GM18519 (cell line): ENCODE results near the gene MAPK10.
"Not testable (repeated sequence)": the region's sequence is repeated elsewhere in the genome, so short reads cannot be mapped to it uniquely, and the experiment has no call there.

Experiments
- ATAC-seq: cut with Tn5 transposase; IDR thresholded peaks from one replicate; pipeline ENCODE4 v1.9.1; 2021; ENCODE audit warnings: mild to moderate bottlenecking, moderate library complexity; ENCODE audit not compliant: unreplicated experiment, low FRiP score

The MAPK10 gene

DNA sequence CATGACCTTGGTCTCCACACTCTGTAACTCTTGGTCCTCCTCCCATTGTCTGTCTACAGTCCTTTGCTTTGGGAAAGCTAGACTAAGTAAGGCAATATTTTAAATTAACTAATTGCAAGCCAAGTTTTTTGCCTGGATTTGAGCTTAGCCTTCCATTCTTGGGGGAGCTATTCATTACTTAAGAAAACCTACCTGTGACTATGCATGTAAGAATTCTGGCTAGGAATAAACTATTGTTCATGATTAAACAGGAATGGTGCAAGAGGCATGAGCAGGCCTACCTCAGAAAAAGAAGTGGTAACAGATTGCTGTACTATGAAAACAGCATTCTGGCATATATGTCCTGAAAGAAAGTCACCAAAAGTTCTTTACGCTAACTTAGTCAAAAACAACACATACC, 309.4 kb downstream of the MAPK10 start:
- no peak for ATAC-seq

DNA sequence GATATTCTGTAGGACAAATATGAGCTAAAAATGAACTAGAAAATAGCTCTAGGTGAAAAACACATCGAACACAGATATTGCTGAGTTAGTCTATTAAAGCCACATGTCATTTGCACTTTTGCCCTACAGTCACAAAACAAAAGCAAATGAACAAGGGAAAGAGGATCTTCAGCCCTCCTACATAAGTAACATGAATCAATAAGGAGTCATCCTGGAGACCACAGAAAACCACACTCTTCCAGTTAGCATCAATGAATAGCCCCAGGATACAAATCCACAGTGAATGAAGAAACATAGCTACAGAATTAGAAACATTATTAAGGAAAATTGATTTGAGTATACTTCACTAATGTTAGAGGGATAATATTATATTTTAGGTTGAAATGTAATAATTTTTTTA, 311.4 kb downstream of the MAPK10 start:
- no peak for ATAC-seq

DNA sequence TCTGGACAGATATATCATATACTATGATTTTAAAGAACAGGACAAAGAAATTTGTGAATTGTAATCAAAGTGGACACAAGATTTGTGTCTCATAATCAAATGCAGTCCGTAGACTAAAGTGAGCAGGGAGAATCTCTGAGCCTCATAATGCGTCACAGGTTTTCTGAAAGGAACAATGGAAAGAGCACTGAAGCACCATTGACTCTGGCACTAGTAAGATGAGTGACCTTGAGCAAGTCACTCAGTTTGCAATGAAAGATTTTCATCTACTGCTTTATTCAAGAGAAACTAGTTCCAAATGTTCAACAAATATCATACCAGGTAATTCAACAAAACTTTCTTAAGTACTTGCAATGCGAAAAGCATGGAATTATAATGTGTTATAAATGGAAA, 315.3 kb downstream of the MAPK10 start:
- ATAC-seq = no peak

DNA sequence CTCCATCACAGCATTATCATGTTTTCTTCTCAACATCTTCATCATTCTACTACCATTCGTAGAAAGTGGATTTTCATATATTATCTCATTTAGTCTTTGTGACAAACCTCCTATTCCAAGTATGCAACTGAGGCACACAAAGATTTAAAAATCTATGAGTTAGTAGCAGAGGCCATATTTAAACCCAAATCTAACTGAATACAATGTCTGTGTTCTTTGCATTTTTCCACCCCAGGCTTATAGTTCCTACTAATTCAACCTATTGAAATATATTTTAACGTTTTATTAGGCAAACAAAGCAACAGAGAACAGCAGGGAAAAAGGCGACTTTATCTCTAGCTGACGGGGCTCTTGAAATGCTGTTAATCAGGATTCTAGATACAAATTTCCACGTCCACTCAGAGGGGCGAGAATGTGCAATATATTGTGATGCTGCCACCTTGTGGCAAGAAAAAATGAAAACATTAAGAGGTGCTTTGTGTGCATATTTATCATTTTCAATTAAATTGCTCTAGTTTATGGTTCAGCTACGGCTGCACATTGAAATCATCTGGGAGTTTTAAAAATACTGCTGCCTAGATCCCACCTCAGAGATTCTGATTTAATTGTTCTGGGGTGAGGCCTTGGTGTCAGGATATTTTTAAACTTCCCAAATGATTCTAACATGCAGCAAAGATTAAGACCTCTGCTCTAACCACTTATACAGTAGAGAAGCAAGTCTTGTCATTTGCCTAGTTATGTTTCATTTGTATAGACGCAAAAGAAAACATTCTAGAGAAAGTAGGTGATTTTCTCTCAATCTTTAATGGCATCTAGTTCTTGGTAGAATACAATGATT, 315.9 kb downstream of the MAPK10 start:
- ATAC-seq = no peak

DNA sequence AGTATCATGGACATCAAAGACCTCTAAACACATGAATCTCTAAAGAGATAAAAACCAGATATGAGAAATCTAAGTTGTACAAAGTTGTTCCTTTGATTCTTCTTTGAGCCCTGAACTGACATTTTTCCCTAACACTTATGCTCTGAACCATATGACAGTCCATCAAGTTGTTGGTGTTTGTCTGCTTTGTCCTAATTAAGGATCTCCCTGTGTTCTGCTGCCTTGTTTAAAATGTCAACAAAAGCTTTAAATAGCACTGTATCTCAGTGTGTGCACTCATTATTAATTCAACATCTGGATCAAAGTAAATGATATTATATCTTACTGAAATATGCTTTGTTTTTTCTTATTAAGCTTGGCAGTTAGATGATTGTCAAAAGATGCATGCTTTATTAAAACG, 321.8 kb downstream of the MAPK10 start:
- ATAC-seq = no peak

DNA sequence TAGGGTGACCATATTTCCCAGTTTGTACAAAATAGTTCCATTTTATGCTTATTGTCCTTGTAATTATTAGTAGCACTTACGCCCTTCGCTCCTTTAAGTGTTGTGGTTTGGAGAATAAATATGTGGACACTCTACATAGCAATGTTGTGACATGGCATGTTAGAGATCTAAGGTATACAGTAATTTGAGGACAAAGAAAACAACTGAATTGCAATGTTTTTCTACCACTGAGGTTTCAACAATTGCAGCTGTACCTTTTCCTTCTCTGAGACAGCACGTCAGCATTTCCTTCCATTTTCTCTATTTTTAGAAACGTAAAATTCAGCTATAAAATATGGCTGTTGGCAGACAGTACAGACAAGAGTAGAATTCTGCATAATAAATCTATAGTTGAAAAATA, 323.1 kb downstream of the MAPK10 start:
- ATAC-seq = no peak

DNA sequence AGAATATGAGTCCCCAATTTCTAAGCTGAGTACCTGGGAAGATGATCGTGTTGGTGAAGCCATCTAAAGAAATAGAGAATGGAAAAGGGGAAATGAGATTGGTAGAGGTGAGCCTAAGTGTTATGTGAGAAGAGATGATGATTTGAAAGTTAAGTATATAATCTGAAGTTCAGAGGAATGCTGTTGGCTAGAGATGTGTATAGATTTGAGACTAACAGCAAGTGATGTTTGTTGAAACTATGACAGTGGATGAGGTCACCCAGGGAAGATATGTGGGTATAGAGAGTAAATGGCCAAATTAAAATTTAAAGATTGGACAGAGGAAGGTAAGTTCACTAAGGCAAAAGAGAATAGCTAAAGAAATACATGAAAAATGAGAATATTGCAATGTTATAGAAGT, 324.2 kb downstream of the MAPK10 start:
- no peak for ATAC-seq

DNA sequence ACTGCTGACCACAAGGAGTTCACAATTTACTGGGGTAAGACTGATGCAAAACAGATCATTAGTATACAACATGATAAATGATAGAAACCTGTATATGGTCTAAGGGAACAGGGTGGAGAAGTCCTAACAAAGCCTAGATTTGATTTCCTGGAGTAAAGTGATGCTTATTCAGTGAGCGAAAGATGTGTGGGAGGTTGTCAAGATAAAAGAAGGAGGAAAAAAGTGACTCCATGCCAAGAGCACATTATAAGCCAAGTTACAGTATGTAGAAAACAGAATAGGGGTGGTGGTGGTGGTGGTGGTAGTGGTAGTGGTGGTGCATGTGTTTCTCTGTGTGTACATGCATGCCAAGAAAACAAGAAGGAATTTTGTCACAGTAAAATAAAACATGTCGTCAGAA, 325.2 kb downstream of the MAPK10 start:
- no peak for ATAC-seq

DNA sequence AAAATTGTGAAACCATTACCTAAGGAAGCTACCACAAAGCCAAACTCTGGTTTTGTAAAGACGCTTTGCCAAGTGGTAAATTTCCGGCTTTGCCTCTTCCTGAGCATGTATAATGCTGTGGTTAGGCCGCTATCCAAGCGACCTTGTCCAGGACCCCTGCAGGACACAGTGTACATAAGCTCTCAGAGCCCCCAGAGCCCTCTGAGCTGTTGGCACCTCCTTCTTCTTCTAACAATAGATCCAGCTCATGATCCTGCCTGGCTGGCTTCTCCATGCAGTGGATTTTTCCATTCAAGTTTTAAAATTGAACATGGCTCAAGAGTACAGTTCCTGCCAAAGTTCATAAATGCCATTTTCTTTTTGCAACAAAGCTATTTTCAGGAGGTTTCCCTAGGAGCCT, 326.7 kb downstream of the MAPK10 start:
- no peak for ATAC-seq

DNA sequence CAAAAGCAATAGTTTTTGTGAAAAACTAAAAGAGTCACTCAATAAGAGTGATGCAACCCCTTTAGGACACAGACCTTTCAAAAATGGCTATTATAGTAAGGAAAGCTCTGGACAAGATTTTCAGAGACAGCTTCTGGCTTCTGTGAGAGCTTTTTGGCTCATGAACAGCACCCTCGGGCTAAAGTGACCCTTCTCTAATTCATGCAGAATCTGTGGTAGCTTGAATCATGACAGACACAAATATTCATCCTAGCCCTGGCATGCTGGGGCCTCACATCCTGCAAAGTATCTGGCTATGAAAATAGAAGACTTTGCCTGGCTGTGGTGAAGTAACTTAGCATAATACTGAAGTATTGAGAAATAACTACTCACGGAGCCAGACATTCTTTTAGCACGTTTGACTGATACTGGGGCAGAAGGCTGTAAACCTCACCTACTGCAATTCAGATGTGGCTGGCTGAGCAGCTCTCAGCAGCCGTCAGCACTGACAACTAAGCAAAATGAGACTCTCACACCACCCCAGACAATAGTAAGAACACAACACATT, 327.3 kb downstream of the MAPK10 start:
- no peak for ATAC-seq

DNA sequence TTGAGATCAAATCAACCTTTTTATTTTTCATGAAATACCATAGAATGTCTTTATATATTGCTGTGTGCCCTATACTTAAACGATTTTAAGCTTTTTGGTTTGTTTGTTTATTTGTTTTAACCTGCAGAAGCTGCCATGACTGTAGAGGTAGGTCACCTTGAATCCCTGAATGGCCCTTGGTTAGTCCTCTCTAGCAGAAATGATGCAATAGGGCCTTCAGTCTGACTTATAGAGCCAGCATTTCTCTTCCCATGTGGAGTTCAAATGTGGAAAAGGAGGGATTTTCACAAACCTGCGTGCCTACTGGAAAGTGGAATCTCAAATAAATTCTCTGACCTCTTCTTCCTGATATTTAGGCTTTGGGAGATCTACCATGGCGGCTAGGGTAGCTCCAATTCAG, 327.9 kb downstream of the MAPK10 start:
- no peak for ATAC-seq

DNA sequence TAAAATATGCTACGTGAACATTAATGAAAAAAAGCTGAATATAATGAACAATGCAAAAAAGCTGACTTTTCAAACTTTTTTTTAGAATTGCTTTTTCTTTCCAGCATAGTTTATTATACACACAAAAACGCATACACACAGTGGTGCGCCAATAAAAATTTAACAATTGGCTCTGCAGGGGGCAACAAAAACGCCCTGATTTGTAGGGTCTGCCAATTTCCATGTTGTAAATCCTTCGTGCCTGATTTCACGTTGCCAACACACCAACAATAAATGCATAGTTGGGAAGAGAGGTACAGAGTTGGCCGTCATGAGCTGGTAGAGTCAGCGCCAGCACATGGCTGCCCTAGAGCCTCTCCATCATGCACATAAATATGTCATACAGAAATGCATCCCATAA, 333.1 kb downstream of the MAPK10 start:
- ATAC-seq = no peak

DNA sequence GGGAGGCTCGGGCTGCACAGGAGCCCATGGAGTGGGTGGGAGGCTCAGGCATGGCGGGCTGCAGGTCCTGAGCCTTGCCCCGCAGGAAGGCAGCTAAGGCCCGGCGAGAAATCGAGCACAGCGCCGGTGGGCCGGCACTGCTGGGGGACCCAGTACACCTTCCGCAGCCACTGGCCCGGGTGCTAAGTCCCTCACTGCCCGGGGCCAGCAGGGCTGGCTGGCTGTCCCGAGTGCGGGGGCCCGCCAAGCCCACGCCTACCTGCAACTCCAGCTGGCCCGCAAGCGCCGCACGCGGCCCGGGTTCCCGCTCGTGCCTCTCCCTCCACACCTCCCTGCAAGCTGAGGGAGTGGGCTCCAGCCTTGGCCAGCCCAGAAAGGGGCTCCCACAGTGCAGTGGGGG, 338.2 kb downstream of the MAPK10 start:
- not testable (repeated sequence) for ATAC-seq

DNA sequence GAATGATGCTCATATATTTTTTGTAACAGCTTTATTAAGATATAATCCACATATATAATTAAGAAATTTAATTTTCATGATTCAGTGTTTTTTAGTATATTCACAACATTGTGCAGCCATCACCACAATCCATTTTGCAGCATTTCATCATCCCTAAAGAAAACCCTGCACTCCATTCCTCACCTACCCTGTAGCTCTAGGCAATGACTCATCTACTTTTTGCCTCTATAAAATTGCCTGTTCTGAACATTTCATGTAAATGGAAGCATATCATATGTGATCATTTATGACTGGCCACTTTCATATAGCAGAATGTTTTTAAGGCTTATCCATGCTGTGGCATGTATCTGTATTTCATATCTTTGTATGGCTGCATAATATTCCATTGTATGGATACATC, 339.9 kb downstream of the MAPK10 start:
- ATAC-seq = no peak

DNA sequence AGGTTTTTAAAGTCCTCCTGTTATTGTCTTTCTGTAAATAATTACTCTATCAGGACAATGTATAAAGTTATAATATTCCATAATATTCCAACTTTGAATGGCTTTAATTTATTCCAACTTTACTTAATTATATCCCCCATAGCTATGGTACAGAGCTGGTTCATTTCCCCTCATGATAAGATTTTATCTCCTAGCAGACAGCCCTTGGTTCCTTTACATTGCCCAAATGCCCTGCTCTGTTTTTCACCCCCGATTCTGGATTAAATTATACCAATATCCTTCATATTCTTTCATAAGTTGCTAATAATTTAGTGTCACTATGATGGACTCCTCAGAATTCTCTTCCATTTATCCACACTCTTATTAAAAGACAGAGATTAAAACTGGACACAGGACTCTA, 340.5 kb downstream of the MAPK10 start:
- no peak for ATAC-seq

DNA sequence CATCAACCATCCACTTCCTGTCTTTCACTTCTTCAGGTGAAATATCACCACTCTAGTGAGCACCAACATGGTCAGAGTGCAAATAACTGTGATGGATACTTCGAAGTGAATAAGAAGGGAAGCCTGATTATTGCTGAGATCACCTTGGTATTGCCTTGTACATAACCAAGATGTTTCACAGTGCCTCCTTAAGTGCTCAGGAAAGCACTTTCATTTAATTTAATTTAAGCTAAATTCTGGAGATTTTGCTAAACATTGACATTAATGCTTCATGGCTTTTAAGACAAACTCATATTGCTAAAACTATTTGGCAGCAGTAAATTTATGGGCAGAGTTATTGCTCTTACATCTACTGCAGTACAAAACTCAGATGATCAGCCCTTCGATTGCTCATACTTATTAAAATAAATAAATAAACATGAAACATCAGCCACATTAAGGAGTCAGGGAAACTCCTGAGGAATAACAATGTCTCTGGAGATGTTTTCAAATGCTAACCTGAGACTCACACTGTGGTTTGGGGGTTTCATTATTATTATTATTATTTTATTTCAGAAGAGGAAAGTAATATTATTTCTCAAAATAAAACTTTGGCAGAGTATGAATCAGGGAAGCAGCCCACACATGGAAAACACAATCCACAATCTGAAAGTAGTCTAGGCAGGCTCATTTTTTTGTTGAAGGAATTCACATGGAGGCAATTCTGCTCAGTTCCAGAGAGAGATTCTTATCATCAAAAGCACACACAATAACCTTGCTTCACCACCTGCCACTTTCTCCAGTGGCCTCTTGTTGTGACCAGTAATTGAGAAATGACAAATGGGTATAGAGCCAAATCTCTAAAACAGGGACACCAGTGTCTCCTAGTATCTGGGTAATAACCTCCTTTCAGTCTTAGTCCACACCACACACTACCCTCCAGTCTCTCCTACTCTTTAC, 344.2 kb downstream of the MAPK10 start:
- ATAC-seq = no peak

DNA sequence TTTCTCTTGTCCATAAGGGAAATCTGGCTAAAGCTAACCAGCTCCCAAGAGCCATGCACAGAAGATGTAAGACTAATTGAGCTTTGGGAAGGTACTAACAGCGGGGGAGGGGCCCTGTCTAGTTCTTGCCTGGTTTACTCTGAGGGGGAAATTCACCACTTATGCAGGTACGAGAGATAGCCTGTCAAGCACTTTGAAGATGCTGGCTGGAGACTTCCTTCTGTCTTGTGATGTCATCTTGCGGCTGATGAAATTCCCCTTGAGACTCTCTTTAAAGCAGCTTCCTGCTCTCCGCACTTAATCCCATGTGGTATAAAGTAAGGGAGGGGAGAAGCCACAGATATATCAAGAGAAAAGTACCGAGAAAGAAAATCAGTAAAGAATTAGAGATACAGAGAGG, 345.3 kb downstream of the MAPK10 start:
- peak; percentile 81 for ATAC-seq

DNA sequence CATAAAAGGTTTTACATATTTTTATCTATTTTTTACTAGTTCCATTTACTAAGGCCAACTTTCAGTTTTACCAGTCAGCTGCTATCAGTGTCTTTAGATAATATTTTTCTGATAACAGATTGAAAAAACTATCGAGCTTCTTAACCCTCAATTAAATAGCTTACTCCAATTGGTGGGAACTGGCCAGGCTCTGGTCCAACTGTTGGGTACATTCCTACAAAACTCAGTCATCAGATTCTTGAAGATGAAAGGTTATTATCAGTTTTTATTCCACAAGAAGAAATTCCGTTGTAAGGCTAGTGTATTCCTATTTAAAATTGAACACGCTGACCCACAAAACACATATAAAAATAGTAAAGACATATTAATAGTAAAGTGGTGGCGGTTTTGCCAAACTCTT, 346.2 kb downstream of the MAPK10 start:
- ATAC-seq = no peak

DNA sequence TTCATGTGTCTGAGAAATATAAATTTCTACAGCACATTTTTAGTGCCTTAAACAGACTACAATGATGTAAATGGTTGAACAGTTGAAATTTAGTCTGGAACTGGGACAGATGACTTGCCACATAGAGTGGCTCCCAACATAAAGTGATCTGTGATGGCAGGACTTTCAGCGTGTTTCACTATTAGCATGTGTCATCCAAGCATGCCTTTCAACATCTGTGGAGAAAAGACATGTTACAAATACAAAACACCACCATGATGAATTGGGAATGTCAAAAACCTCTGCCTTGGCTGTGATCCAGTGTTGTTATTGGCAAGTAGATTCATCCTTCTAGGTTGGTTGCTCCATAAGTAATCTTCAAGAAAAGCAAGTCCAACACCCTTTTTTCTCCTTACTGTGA, 348.7 kb downstream of the MAPK10 start:
- no peak for ATAC-seq

DNA sequence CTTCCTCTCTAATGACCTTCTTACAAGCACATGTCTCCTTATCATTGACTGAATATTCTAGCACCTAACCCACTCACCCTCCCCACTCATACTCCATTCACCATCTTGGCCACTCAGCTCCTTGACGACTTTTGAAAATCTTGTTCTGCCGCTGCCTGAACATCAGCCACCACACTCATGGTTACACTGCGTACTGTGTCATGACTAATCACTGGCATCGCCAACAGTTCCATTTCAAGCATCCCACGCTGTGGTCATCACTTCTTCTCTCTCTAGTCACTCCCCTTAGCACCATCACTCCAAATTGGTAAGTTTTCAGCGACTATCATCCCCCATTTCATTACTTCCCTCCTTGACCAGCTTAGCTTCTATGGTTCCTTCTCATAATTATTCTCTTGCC, 352.8 kb downstream of the MAPK10 start:
- no peak for ATAC-seq

DNA sequence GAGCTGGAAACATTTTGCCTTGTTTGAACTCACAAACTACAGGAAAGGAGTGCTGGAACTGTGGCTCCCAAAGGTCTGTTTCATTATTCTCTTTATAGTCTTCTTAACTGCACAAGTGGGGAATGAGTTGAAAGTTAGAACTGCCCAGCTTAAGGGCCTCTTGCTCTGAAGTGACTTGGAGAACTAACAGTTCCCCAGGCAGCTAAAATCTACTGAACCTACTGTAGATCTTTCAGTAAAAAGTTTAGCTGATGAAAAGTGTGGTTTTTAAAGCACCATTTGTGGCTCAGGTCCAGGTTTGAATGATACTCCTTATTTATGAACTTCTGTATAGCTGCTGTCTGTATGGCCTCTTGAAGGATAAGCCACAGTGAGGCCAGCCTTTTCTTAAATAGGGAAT, 353.8 kb downstream of the MAPK10 start:
- ATAC-seq = no peak
